Measurements from ENCODE around the gene MEFV. TPM values are rescaled to one million over a fixed set of nuclear protein-coding genes. Genes with fewer than 3 reads are reported as not detected.
A peak's percentile ranks its signal among the peaks of the same experiment; 100 is the strongest.

The MEFV gene
- polyA plus RNA-seq, 2 of the 4 experiments (the other 2 are of a cell fraction): not detected

GRCh38 chr16:3283543-3284447 lies 27.4 kb upstream of the MEFV start (continued):
- TF ChIP-seq CEBPB (IDR thresholded peaks at IDR 0.05) (no peak), CBX8 (IDR thresholded peaks at IDR 0.05) (no peak), HMGXB4 (CRISPR knock-in tag; IDR thresholded peaks at IDR 0.05; ENCODE audit: borderline replicate concordance) (no peak), TP53 (CRISPR knock-in tag; IDR thresholded peaks at IDR 0.05) (no peak), EHF (CRISPR knock-in tag; IDR thresholded peaks at IDR 0.05) (no peak), HEYL (CRISPR knock-in tag; IDR thresholded peaks at IDR 0.05) (no peak), EP300 (IDR thresholded peaks at IDR 0.05) (no peak)
- TF ChIP-seq, protein P1, sequence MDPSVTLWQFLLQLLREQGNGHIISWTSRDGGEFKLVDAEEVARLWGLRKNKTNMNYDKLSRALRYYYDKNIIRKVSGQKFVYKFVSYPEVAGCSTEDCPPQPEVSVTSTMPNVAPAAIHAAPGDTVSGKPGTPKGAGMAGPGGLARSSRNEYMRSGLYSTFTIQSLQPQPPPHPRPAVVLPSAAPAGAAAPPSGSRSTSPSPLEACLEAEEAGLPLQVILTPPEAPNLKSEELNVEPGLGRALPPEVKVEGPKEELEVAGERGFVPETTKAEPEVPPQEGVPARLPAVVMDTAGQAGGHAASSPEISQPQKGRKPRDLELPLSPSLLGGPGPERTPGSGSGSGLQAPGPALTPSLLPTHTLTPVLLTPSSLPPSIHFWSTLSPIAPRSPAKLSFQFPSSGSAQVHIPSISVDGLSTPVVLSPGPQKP (IDR thresholded peaks at IDR 0.05; ENCODE audit: low read depth, low read length): no peak

GRCh38 chr16:3282730-3283542 lies 26.5 kb upstream of the MEFV start, which contains the start of gene ZNF263:
Gene ZNF263 (plus strand): TSS chr16:3283491. CDS start chr16:3283819, 328 bp downstream.
- DNase-seq (ENCODE audit: low read depth in 1 of 2, low spot score in 1 of 2) (peak; percentile 97 to 98), FAIRE-seq (no peak), ATAC-seq (peak; percentile 94)
- Histone ChIP-seq H3K27ac (peak within 1 kb of the TSS; percentile 90 to 97), H3K4me1 (no peaks in the 10 kb centered on the region), H3K9me3 (peaks cover 38% of the 10 kb centered on the region), H3K4me3 (peak within 1 kb of the TSS; percentile 80), H3K4me2 (peak within 1 kb of the TSS; percentile 82)
- TF ChIP-seq CHD4 (IDR thresholded peaks at IDR 0.05; ENCODE audit: borderline replicate concordance) (no peak), BCL3 (IDR thresholded peaks at IDR 0.05) (peak; percentile 61; the same call in 1 of the 3 replicates), USF2 (IDR thresholded peaks at IDR 0.05) (peak; percentile 93), FOSL2 (IDR thresholded peaks at IDR 0.05) (no peak), FOSL2 (CRISPR knock-in tag; IDR thresholded peaks at IDR 0.05) (peak; percentile 24; the same call in 1 of the 2 replicates), NFE2L2 (conservative IDR thresholded peaks at IDR 0.05; ENCODE audit: low read length) (no peak), PHF8 (IDR thresholded peaks at IDR 0.05; ENCODE audit: borderline replicate concordance, low read depth) (no peak), MYC (IDR thresholded peaks at IDR 0.05; ENCODE audit: borderline replicate concordance, low read length) (peak; percentile 82), NPAS2 (CRISPR knock-in tag; IDR thresholded peaks at IDR 0.05; ENCODE audit: borderline replicate concordance) (peak; percentile 61), ZNF302 (CRISPR knock-in tag; IDR thresholded peaks at IDR 0.05) (no peak), BHLHE40 (IDR thresholded peaks at IDR 0.05; ENCODE audit: low read depth, low read length) (peak; percentile 98), POLR2A (IDR thresholded peaks at IDR 0.05; ENCODE audit: low read length) (peak; percentile 67), JUN (IDR thresholded peaks at IDR 0.05) (peak; percentile 87; a peak in 4 of 5 replicates), MAFK (IDR thresholded peaks at IDR 0.05; ENCODE audit: partially characterized antibody) (peak; percentile 9), EHF (CRISPR knock-in tag; IDR thresholded peaks at IDR 0.05) (no peak), TFCP2L1 (CRISPR knock-in tag; IDR thresholded peaks at IDR 0.05) (0 out of 2 replicates have a peak, but pooled peaks have one; percentile 21), ATOH8 (CRISPR knock-in tag; IDR thresholded peaks at IDR 0.05; ENCODE audit: low read depth) (peak; percentile 72; the same call in 1 of the 2 replicates), SMC3 (IDR thresholded peaks at IDR 0.05) (no peak), HOXB5 (CRISPR knock-in tag; IDR thresholded peaks at IDR 0.05) (peak; percentile 47; the same call in 1 of the 2 replicates)
- TF ChIP-seq, protein P2, sequence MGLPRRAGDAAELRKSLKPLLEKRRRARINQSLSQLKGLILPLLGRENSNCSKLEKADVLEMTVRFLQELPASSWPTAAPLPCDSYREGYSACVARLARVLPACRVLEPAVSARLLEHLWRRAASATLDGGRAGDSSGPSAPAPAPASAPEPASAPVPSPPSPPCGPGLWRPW (IDR thresholded peaks at IDR 0.05): no peak
- TF ChIP-seq, protein P3, sequence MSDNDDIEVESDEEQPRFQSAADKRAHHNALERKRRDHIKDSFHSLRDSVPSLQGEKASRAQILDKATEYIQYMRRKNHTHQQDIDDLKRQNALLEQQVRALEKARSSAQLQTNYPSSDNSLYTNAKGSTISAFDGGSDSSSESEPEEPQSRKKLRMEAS (IDR thresholded peaks at IDR 0.05): peak; percentile 91
- TF ChIP-seq, protein P1 (IDR thresholded peaks at IDR 0.05; ENCODE audit: low read depth, low read length): no peak
- WGBS (ENCODE audit: missing lambda C conversion rate): 1% methylated on average over 38 of the region's 72 CpGs
- CTCF ChIA-PET: interaction anchor here (1.0 to 1.6 kb wide), 4 partner anchors 16 to 218 kb away, joined by 3 to 4 read pairs (median 4); partner anchors contain the start of genes CLUAP1 and ZNF200
- POLR2A ChIA-PET: interaction anchor here (0.5 to 3.2 kb wide), 14 partner anchors 10 to 990 kb away, joined by 3 to 15 read pairs (median 8); partner anchors contain the start of genes NAA60, OR1F1, TFAP4 and TIGD7
